Erythroblast (primary cell): ENCODE results near the gene PARP9.
"Not testable (repeated sequence)": the region's sequence is repeated elsewhere in the genome, so short reads cannot be mapped to it uniquely, and the experiment has no call there.

ENCODE experiments used
- DNase-seq, 2 experiments: peaks; one replicate each; lab custom pipeline; 2025; lab: John Stamatoyannopoulos, UW
- GATA1 ChIP-seq: IDR thresholded peaks from 2 replicates; pipeline ENCODE4 v1.6.1; 2011; ENCODE audit warnings: low read depth, mild to moderate bottlenecking, control low read depth, low read length, moderate library complexity
- POLR2A ChIP-seq: IDR thresholded peaks from 2 replicates; pipeline ENCODE4 v1.6.1; 2011; ENCODE audit warnings: mild to moderate bottlenecking, low read length

Gene PARP9

DNA sequence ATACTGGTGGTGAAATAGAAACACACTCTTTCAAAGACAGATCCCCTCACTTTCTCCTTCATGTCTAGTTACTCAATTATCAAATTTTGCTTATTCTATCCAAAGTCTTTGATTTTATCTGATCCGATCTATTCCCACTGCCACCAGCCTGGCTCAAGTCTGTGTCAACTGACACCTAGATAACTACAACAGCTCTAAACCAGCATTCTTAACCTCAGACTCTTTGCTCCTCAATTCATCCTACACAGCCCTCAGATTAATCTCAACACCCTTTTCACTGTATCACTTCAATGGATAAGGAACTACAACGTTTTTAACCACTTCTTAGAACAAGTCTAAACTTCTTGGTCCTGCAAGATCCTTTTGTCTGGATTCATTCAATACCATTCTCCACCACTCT lies 58.4 kb downstream of the PARP9 start:
- TF ChIP-seq GATA1 (no peak), POLR2A (no peak)
- peak; percentile 16 to 22 for DNase-seq

DNA sequence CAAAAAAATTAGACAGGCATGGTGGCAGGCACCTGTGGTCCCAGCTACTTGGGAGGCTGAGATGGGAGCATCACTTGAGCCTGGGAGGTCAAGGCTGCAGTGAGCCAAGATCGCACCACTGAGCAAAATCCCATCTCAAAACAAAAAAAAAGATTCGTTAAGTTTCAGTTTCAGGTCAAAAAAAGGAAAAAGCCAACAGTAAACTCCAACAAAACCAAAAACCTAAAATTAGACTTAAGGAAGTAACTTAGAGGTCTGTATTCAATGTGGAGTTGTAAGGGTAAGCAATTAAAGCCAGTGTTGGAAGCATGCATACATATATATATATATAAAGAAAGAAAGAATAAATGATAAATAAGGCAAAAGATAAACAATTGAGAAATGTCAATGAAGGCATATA lies 61.2 kb downstream of the PARP9 start:
- DNase-seq: no peak
- TF ChIP-seq GATA1: no peak
- TF ChIP-seq POLR2A: no peak

DNA sequence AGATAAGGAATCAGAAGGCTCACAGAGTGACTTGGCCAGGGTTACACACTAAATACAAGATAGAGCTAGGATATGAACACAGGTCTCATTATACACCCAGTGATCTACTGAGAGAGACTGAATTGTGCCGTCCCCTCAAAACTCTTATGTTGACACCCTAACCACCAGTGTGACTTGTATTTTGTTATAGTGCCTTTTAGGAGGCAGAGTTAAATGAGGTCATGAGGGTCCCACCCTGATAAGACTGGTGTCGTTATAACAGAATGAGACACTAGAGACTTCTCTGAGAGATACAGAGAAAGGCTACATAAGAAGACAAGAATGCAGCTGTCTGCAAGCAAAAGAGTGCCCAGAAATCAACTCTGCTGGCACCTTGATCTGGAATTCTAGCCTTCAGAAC lies 62.0 kb downstream of the PARP9 start:
- TF ChIP-seq GATA1 (peak; percentile 25), POLR2A (peak; percentile 38)

DNA sequence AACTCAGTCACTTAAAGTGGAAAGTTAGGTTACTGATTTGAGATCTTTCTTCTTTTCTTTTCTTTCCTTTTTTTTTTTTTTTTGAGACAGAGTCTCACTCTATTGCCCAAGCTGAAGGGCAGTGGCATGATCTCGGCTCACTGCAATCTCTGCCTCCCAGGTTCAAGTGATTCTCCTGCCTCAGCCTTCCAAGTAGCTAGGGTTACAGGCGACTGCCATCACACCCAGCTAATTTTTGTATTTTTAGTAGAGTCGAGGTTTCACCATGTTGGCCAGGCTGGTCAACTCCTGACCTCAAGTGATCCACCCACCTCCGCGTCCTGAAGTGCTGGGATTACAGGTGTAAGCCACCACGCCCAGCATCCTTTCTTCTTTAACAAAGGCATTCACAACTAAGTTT lies 63.1 kb downstream of the PARP9 start:
- not testable (repeated sequence) for DNase-seq

More for the DNA sequence above, 62.0 kb downstream of the PARP9 start:
- peak; percentile 85 to 90 for DNase-seq

DNA sequence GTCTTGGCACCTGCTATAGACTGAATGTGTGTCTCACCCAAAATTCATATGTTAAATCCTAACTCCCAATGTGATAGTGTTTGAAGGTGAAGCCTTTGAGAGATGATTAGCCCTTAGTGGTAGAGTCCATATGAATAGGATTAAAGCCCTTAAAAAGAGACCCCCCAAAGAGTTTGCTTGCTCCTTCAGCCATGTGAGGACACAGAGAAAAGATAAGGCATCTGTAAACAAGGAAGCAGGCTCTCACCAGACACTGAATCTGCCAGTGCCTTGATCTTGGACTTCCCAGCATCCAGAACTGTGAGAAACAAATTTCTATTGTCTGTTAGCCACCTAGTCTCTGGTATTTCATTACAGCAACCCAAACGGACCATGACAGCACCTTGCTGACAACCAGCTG lies 65.9 kb downstream of the PARP9 start:
- TF ChIP-seq POLR2A: no peak
- TF ChIP-seq GATA1: no peak
- DNase-seq: peak; percentile 14 to 35

DNA sequence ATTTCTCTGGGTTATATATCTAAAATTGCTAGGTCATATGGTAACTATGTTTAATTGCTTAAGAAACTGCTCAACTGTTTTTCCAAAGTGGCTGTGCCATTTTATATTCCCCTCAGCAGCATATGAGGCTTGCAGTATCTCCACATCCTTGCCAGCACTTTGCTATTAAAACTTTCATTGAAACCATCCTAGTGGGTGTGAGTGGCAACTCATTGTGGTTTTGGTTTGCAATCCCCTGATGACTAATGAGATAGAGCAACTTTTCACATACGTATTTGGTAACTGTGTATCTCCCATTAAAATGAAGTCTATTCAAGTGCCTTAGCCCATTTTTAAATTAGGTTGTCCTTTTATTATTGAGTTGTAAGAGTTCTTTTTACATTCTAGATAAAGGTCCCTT lies 66.7 kb downstream of the PARP9 start:
- TF ChIP-seq POLR2A: no peak
- TF ChIP-seq GATA1: no peak
- DNase-seq: peak; percentile 72 to 78

DNA sequence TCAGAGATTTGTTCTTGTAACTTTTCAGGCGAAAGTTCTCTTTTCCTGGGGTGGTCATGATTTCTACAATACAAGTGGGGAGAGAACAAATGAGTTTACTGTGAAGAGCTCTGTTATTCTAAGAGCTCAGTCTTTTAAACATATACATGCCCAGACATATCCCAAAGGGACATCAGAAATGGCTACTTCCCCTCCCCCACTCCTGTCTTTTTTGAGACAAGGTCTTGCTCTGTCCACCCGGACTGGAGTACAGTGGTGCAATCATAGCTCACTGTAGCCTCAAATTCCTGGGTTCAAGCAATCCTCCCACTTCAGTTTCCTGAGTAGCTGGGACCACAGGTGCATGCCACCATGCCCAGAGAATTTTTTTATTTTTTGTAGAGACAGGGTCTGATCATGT lies 67.6 kb downstream of the PARP9 start:
- no peak for TF ChIP-seq GATA1
- TF ChIP-seq POLR2A: no peak
- DNase-seq: no peak

DNA sequence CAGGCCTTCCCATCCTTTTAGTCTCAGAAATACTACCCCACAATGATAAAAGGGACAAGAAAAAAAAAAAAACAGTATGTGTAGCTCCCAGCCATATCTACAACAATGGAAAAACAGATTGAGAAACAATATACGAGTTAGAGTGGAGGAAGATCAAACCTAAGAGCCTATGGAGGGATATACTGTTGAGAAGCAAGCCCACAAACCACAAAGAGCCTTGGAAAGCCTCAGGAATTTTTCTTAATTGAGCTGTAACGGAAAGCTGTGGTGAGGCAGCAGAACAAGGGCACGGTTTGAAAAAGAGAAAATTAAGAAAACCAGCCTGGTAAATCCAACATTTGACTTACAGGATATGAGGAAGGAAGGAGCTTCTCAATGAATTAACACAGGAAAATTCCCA lies 70.8 kb downstream of the PARP9 start:
- no peak for DNase-seq
- no peak for TF ChIP-seq POLR2A
- TF ChIP-seq GATA1: no peak

DNA sequence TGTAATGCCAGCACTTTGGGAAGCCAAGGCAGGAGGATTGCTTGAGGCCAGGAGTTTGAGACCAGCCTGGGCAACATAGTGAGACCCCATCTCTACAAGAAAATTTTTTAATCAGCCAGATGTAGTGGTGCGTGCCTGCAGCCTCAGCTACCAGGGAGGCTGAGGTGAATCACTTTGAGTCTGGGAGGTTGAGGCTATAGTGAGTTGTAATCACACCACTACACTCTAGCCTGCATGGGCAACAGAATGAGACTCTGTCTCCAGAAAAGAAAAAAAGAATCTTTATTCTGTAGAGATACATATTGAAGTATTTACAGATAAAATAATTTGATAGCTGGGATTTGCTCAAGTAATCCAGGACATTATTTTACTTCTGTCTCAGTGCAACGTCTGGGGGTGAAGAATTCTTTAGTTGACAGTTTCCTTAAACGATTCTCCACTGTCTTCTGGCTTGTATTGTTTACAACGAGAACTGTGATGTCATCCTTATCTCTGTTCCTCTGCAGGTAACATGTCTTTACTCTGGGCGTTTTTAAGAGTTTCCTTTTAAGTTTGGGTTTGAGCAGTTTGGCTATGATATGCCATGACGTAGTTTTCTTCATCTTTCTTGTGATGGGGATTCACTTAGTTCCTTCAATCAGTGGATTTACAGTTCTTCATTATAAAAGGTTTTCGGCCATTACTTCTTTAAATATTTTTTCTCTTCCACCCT lies 75.7 kb downstream of the PARP9 start:
- DNase-seq: no peak
- TF ChIP-seq GATA1 (no peak), POLR2A (no peak)

DNA sequence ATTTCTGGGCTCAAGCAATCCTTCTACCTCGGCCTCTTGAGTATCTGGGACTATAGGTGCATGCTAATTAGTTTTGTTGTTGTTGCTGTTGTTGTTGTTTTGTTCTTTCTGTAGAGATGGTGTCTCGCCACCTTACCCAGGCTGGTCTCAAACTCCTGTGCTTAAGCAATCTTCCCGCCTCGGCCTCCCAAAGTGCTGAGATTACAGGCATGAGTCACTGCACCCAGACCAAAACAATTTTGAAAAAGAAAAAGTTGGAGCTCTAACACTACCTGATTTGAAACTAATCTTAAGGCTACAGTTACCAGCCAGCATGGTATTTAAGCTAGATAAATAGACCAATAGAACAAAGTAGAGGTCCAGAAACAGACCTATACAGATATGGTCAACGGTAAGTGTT lies 79.1 kb downstream of the PARP9 start:
- TF ChIP-seq GATA1: no peak
- no peak for TF ChIP-seq POLR2A
- peak in 1 of 2 experiments; percentile 29 for DNase-seq

DNA sequence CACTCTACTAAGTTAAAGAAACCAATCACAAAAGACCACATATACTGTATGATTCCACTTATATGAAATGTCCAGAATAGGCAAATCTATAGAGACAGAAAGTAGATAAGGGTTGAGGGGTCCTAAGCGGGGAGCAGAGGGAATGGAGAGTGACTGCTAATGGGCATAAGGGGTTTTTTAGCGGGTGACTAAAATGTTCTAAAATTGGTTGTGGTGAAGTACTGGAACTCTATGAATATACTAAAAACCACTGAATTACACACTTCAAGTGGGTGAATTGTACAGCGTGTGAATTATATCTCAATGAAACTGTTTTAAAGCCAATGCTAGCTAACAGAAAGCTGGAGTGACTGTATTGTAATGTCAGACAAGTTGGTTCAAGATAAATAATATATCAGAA lies 82.7 kb downstream of the PARP9 start:
- TF ChIP-seq POLR2A (no peak), GATA1 (no peak)
- DNase-seq: no peak
